Brain microvascular endothelial cell (primary cell): ENCODE measurements around the gene FOXL2NB.

Source experiments
- DNase-seq: peaks from one replicate; pipeline ENCODE4 v3.0.0-alpha.2; 2020
- H3K27ac ChIP-seq: fragments of 250-450 bp; sonication (Bioruptor Pico); 2 replicates; pipeline ENCODE4 v1.5.1; 2020; ENCODE audit warnings: mild to moderate bottlenecking, moderate library complexity
- H3K27me3 ChIP-seq: fragments of 250-450 bp; sonication (Bioruptor Pico); replicated peaks from 2 replicates; pipeline ENCODE4 v1.5.1; 2020; ENCODE audit warnings: mild to moderate bottlenecking
- H3K36me3 ChIP-seq: fragments of 250-450 bp; sonication (Bioruptor Pico); replicated peaks from 2 replicates; pipeline ENCODE4 v1.5.1; 2020; ENCODE audit warnings: mild to moderate bottlenecking
- H3K4me3 ChIP-seq: 2 replicates; pipeline ENCODE4 v1.5.1; 2011; ENCODE audit warnings: low read depth, mild to moderate bottlenecking, control low read depth, low read length, moderate library complexity
- CTCF ChIP-seq: IDR thresholded peaks from 2 replicates; pipeline ENCODE4 v1.5.1; 2011; ENCODE audit warnings: low read depth, mild to moderate bottlenecking, moderate library complexity, low read length, control low read depth, inconsistent platforms; ENCODE audit errors: missing control alignments
- in situ Hi-C: cut with HindIII; loops from 2 replicates; pipeline ENCODE4 v1.10.0; 2017; ENCODE audit warnings: low sequenced_read_pairs, low pct_ligation_motif_present

Gene FOXL2NB

DNA sequence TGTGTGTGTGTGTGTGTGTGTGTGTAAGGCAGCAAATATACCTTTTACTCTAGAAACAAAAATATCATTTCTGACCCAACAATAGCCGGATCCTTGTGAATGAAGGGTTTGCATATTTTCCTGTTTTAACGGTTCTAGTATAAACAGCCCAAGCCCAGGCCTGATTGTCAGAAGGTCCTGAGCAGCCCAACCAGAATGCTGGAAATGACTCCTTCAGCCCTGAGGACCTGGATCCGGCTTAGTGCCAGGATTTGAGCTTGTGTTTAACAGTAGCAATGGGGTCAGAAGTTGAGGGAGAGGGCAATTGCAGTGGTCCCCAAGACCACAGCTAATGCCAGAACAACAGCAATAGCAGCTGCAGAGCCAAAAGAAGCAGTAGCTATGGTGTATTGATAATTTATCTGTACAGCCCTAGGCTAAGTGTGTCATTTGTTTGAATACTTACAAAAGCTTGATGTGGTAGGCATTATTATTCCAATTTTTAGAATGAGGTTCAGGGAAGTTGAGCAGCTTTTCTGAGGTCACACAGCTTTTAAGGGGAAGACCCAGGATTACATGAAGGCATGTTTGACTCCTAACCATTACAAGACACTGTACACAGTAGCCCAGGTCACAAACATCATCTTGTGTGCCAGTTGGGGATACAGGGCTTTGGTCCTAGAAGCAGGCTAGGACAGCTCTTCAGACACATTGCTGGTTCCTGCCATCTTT lies 12.9 kb upstream of the FOXL2NB start:
- H3K4me3 ChIP-seq, result no peak overlapping the region
- H3K27me3 ChIP-seq, result peaks cover 29% of the 10 kb centered on the region
- DNase-seq, result no peak
- in situ Hi-C loops, result loop anchor here (25.0 kb wide), 1 partner anchor 378 kb away; no protein-coding TSS in a partner anchor
- no peaks in the 10 kb centered on the region for H3K36me3 ChIP-seq
- no peak for TF ChIP-seq CTCF
- no peak overlapping the region for H3K27ac ChIP-seq

GRCh38 chr3:138935505-138935862 lies 11.5 kb upstream of the FOXL2NB start:
- peak overlapping the region; percentile 46 for H3K4me3 ChIP-seq
- no peak for DNase-seq
- no peaks in the 10 kb centered on the region for H3K36me3 ChIP-seq
- no peak overlapping the region for H3K27ac ChIP-seq
- H3K27me3 ChIP-seq, result peaks cover 41% of the 10 kb centered on the region
- no peak for TF ChIP-seq CTCF
- in situ Hi-C loops, result loop anchor here (25.0 kb wide), 1 partner anchor 377 kb away; no protein-coding TSS in a partner anchor

- Histone ChIP-seq H3K27ac (no peak overlapping the region), H3K27me3 (peaks cover 47% of the 10 kb centered on the region), H3K36me3 (no peaks in the 10 kb centered on the region), H3K4me3 (peak overlapping the region; percentile 46)
- in situ Hi-C loops, result loop anchor here (25.0 kb wide), 1 partner anchor 376 kb away; no protein-coding TSS in a partner anchor
- peak; percentile 52 for DNase-seq
- peak; percentile 92 for TF ChIP-seq CTCF
Observed at GRCh38 chr3:138935863-138936740, 10.9 kb upstream of the FOXL2NB start.

- Histone ChIP-seq H3K27ac (no peak overlapping the region), H3K27me3 (peaks cover 56% of the 10 kb centered on the region), H3K36me3 (no peaks in the 10 kb centered on the region), H3K4me3 (no peak overlapping the region)
- no peak for TF ChIP-seq CTCF
- in situ Hi-C loops, result loop anchor here (25.0 kb wide), 1 partner anchor 375 kb away; no protein-coding TSS in a partner anchor
- DNase-seq, result no peak
Observed at GRCh38 chr3:138936741-138937689, 10.0 kb upstream of the FOXL2NB start.

DNA sequence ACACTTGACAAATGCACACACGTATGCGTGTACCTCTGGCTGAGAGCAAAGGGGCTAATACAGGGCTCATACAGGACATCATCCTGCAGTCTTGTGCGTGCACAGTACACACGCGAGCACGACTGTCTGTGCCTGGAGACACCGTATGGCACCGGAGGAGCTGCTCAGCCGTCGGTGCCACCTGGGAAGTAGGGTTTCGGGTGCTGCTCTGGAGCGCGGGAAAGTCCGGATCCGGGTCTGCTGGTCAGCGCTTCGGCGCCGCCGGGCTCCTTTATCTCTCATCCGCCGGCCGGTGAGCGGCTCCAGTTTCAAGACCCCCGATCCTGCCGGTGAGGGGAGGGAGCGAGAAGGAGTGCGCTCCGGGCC lies 9.3 kb upstream of the FOXL2NB start:
- Histone ChIP-seq H3K27ac (no peak overlapping the region), H3K36me3 (no peaks in the 10 kb centered on the region), H3K4me3 (no peak overlapping the region), H3K27me3 (peaks cover 63% of the 10 kb centered on the region)
- DNase-seq, result no peak
- no peak for TF ChIP-seq CTCF
- in situ Hi-C loops, result loop anchor here (25.0 kb wide), 1 partner anchor 375 kb away; no protein-coding TSS in a partner anchor
